HG03378 (cell line): ENCODE measurements around the gene FAM162B.
"Not testable (repeated sequence)": the region's sequence is repeated elsewhere in the genome, so short reads cannot be mapped to it uniquely, and the experiment has no call there.

Source experiments
- ATAC-seq: cut with Tn5 transposase; IDR thresholded peaks from one replicate; pipeline ENCODE4 v1.9.1; 2021; ENCODE audit warnings: mild to moderate bottlenecking, moderate library complexity; ENCODE audit not compliant: unreplicated experiment

FAM162B gene

GRCh38 chr6:116730513-116730912 is 35.0 kb downstream of the FAM162B start:
- no peak for ATAC-seq

- no peak for ATAC-seq
Measured at GRCh38 chr6:116726947-116727346, 38.6 kb downstream of the FAM162B start.

- no peak for ATAC-seq
Measured at GRCh38 chr6:116714761-116715160, 50.8 kb downstream of the FAM162B start.

GRCh38 chr6:116714296-116714695 is 51.2 kb downstream of the FAM162B start:
- no peak for ATAC-seq

- ATAC-seq = no peak
Measured at GRCh38 chr6:116705917-116706316, 59.6 kb downstream of the FAM162B start.

GRCh38 chr6:116703888-116704287 is 61.6 kb downstream of the FAM162B start:
- ATAC-seq = not testable (repeated sequence)
